IMR-90 (cell line): ENCODE results near the gene TLDC2. TPM values are rescaled to one million over a fixed set of nuclear protein-coding genes. Genes with fewer than 3 reads are reported as not detected.

Experiments
- ATAC-seq: fragments of 200-7000 bp; cut with Tn5 transposase; 2 replicates; pipeline ENCODE4 v1.9.1; 2020; ENCODE audit warnings: low read depth, mild to moderate bottlenecking, moderate library complexity
- BruUV-seq: library from RNA; stranded (reverse); fragments of 400-500 nt; replicated peaks from 2 replicates; lab custom pipeline; 2021; lab: Mats Ljungman, UMichigan
- CTCF ChIA-PET: fragments of 300-600 bp; formaldehyde crosslinking; extraction: SDS; loops from one replicate; lab custom pipeline; 2021; ENCODE audit warnings: antibody characterized with exemption; lab: Yijun Ruan, JAX
- POLR2A ChIA-PET: fragments of 300-600 bp; sonication (Branson Sonifier 250); formaldehyde crosslinking; loops from one replicate; lab custom pipeline; 2022; ENCODE audit warnings: antibody characterized with exemption; ENCODE audit not compliant: unreplicated experiment; lab: Charles Lee
- DNase-seq: peaks from one replicate; pipeline ENCODE4 v3.0.0; 2013
- H2AFZ ChIP-seq: replicated peaks from 2 replicates; pipeline ENCODE3; 2013; ENCODE audit warnings: low read length, mild to moderate bottlenecking; ENCODE audit not compliant: poor library complexity
- H2AK5ac ChIP-seq: 2 replicates; pipeline ENCODE4 v1.6.1; 2013; ENCODE audit warnings: low read depth, low read length, inconsistent platforms
- H2AK9ac ChIP-seq: replicated peaks from 2 replicates; pipeline ENCODE3; 2013; ENCODE audit warnings: mild to moderate bottlenecking, low read depth, low read length, moderate library complexity; ENCODE audit not compliant: poor library complexity
- H2BK120ac ChIP-seq: 2 replicates; pipeline ENCODE4 v1.6.1; 2013; ENCODE audit warnings: low read depth, low read length, inconsistent platforms
- H2BK15ac ChIP-seq: 3 replicates; pipeline ENCODE4 v1.6.1; 2013; ENCODE audit warnings: low read depth, low read length, inconsistent platforms
- H2BK20ac ChIP-seq: 2 replicates; pipeline ENCODE4 v1.6.1; 2013; ENCODE audit warnings: low read depth, mild to moderate bottlenecking, inconsistent platforms, low read length, moderate library complexity
- H2BK5ac ChIP-seq: 2 replicates; pipeline ENCODE4 v1.6.1; 2013; ENCODE audit warnings: mild to moderate bottlenecking, low read depth, low read length, inconsistent platforms; ENCODE audit not compliant: poor library complexity, severe bottlenecking
- H3K14ac ChIP-seq: replicated peaks from 2 replicates; pipeline ENCODE4 v1.6.1; 2013; ENCODE audit warnings: low read depth, low read length, inconsistent platforms
- H3K18ac ChIP-seq: 2 replicates; pipeline ENCODE4 v1.6.1; 2013; ENCODE audit warnings: low read depth, low read length, control low read depth
- H3K23ac ChIP-seq: 2 replicates; pipeline ENCODE4 v1.6.1; 2013; ENCODE audit warnings: low read depth, low read length, inconsistent platforms
- H3K27ac ChIP-seq: 2 replicates; pipeline ENCODE4 v1.5.1; 2013; ENCODE audit warnings: mild to moderate bottlenecking, control low read depth, low read length; ENCODE audit not compliant: insufficient read depth
- H3K27me3 ChIP-seq: 2 replicates; pipeline ENCODE4 v1.6.1; 2013; ENCODE audit warnings: low read length; ENCODE audit not compliant: control insufficient read depth, insufficient read depth
- H3K36me3 ChIP-seq: 2 replicates; pipeline ENCODE4 v1.6.1; 2013; ENCODE audit warnings: low read length, mixed read lengths; ENCODE audit not compliant: control insufficient read depth, insufficient read depth
- H3K4ac ChIP-seq: 2 replicates; pipeline ENCODE4 v1.6.1; 2013; ENCODE audit warnings: low read depth, low read length, inconsistent platforms
- H3K4me1 ChIP-seq: 2 replicates; pipeline ENCODE4 v1.6.1; 2013; ENCODE audit warnings: low read length, mixed read lengths; ENCODE audit not compliant: control insufficient read depth, insufficient read depth
- H3K4me2 ChIP-seq: 2 replicates; pipeline ENCODE4 v1.6.1; 2013; ENCODE audit warnings: low read depth, mild to moderate bottlenecking, control low read depth, low read length, moderate library complexity
- H3K4me3 ChIP-seq: 2 replicates; pipeline ENCODE4 v1.5.1; 2013; ENCODE audit warnings: low read depth, mild to moderate bottlenecking, control low read depth, low read length, moderate library complexity; ENCODE audit not compliant: insufficient read depth
- H3K56ac ChIP-seq: 2 replicates; pipeline ENCODE4 v1.6.1; 2013; ENCODE audit warnings: low read length, inconsistent platforms; ENCODE audit not compliant: insufficient read depth; ENCODE audit errors: extremely low read depth
- H3K79me1 ChIP-seq, 2 experiments: 2 replicates each; pipeline ENCODE4 v1.6.1; 2013; ENCODE audit warnings: low read length in 2 of 2, inconsistent platforms in 1 of 2, low read depth in 1 of 2
- H3K9ac ChIP-seq: 2 replicates; pipeline ENCODE4 v1.6.1; 2013; ENCODE audit warnings: low read depth, low read length, control low read depth
- H3K9me1 ChIP-seq: 2 replicates; pipeline ENCODE4 v1.6.1; 2013; ENCODE audit warnings: low read length, inconsistent platforms; ENCODE audit not compliant: insufficient read depth
- H3K9me3 ChIP-seq: 2 replicates; pipeline ENCODE4 v1.6.1; 2013; ENCODE audit warnings: low read length; ENCODE audit not compliant: control insufficient read depth, insufficient read depth
- H4K20me1 ChIP-seq: 2 replicates; pipeline ENCODE4 v1.6.1; 2013; ENCODE audit warnings: low read length, inconsistent platforms; ENCODE audit not compliant: insufficient read depth
- H4K5ac ChIP-seq: 2 replicates; pipeline ENCODE4 v1.6.1; 2013; ENCODE audit warnings: mild to moderate bottlenecking, low read depth, low read length, control low read depth
- H4K8ac ChIP-seq, 2 experiments: 2 replicates each; pipeline ENCODE4 v1.6.1; 2013; ENCODE audit warnings: low read depth in 2 of 2, low read length in 2 of 2, control low read depth in 1 of 2, inconsistent platforms in 1 of 2
- H4K91ac ChIP-seq: 2 replicates; pipeline ENCODE4 v1.6.1; 2013; ENCODE audit warnings: low read depth, low read length, inconsistent platforms; ENCODE audit not compliant: insufficient read depth
- BHLHE40 ChIP-seq: fragments of 150-350 bp; IDR thresholded peaks from 2 replicates; pipeline ENCODE4 v1.6.1; 2016; ENCODE audit warnings: mild to moderate bottlenecking, low read depth, low read length
- CEBPB ChIP-seq: IDR thresholded peaks from 2 replicates; pipeline ENCODE4 v1.6.1; 2012; ENCODE audit warnings: low read depth, low read length, improper control_type of control experiment
- CHD1 ChIP-seq: IDR thresholded peaks from 2 replicates; pipeline ENCODE4 v1.6.1; 2012; ENCODE audit warnings: low read depth, low read length, improper control_type of control experiment
- FOS ChIP-seq: fragments of 150-350 bp; IDR thresholded peaks from 2 replicates; pipeline ENCODE4 v1.6.1; 2016; ENCODE audit warnings: low read depth, low read length
- MAFK ChIP-seq: IDR thresholded peaks from 2 replicates; pipeline ENCODE4 v1.6.1; 2012; ENCODE audit warnings: low read depth, low read length, improper control_type of control experiment
- MAZ ChIP-seq: IDR thresholded peaks from 2 replicates; pipeline ENCODE4 v1.6.1; 2012; ENCODE audit warnings: low read depth, mild to moderate bottlenecking, low read length, improper control_type of control experiment, moderate library complexity, borderline replicate concordance
- MXI1 ChIP-seq: IDR thresholded peaks from 2 replicates; pipeline ENCODE4 v1.6.1; 2012; ENCODE audit warnings: low read depth, mild to moderate bottlenecking, low read length, moderate library complexity, borderline replicate concordance
- POLR2A ChIP-seq: IDR thresholded peaks from 2 replicates; pipeline ENCODE4 v1.6.1; 2012; ENCODE audit warnings: mild to moderate bottlenecking, low read depth, low read length
- RAD21 ChIP-seq: IDR thresholded peaks from 2 replicates; pipeline ENCODE4 v1.6.1; 2012; ENCODE audit warnings: low read length, improper control_type of control experiment
- RCOR1 ChIP-seq: IDR thresholded peaks from 2 replicates; pipeline ENCODE4 v1.6.1; 2012; ENCODE audit warnings: mild to moderate bottlenecking, low read length, improper control_type of control experiment; ENCODE audit not compliant: insufficient replicate concordance
- RFX5 ChIP-seq: IDR thresholded peaks from 2 replicates; pipeline ENCODE4 v1.8.0; 2012; ENCODE audit warnings: low read depth, mild to moderate bottlenecking, low read length, moderate library complexity
- SMC3 ChIP-seq: fragments of 150-350 bp; IDR thresholded peaks from 2 replicates; pipeline ENCODE4 v1.6.1; 2016; ENCODE audit warnings: low read depth, mild to moderate bottlenecking, antibody characterized with exemption, low read length, moderate library complexity
- WGBS, 2 experiments: methylation state at CpG; one replicate each; pipeline versions ENCODE4 v1.1.5 to v1.1.7; 2013; ENCODE audit warnings: missing lambda C conversion rate in 2 of 2; ENCODE audit not compliant: insufficient read length in 1 of 2; ENCODE audit errors: extremely low coverage in 2 of 2; 5-methylcytosine and 5-hydroxymethylcytosine counted together
- dilution Hi-C: fragments of 300-500 bp; cut with HindIII; formaldehyde crosslinking; loops from one replicate; pipeline ENCODE4 v1.14.3; 2018; ENCODE audit warnings: low sequenced_read_pairs; ENCODE audit not compliant: unreplicated experiment
- in situ Hi-C: fragments of 300-500 bp; cut with MboI; formaldehyde crosslinking; loops from 3 replicates; pipeline ENCODE4 v1.14.3; 2019; ENCODE audit warnings: low sequenced_read_pairs, inconsistent platforms, mixed read lengths
- intact Hi-C: fragments of 100-400 bp; cut with micrococcal nuclease; formaldehyde crosslinking; loops from 2 replicates; pipeline ENCODE4 v1.10.0; 2022
- polyA plus RNA-seq, 3 experiments: library from polyadenylated mRNA; depleted of rRNA; stranded (reverse); fragments of >200 nt; gene quantifications; 2 replicates each; pipeline ENCODE4 v1.2.3, GENCODE V29; 2012; ENCODE audit warnings: low replicate concordance in 1 of 3
- total RNA-seq: library from RNA; depleted of rRNA; stranded (reverse); fragments of >200 nt; gene quantifications from 2 replicates; pipeline ENCODE4 v1.2.3, GENCODE V29; 2012
- TF ChIP-seq, protein P1 (sequence below): fragments of 150-350 bp; IDR thresholded peaks from 2 replicates; pipeline ENCODE4 v1.6.1; 2016; ENCODE audit warnings: low read depth, mild to moderate bottlenecking, low read length, moderate library complexity, borderline replicate concordance
- TF ChIP-seq, protein P2 (sequence below): conservative IDR thresholded peaks from 2 replicates; pipeline ENCODE4 v1.5.1; 2012; ENCODE audit warnings: mild to moderate bottlenecking, low read depth, low read length, improper control_type of control experiment
- TF ChIP-seq, protein P3 (sequence below): fragments of 150-350 bp; IDR thresholded peaks from 2 replicates; pipeline ENCODE4 v1.6.1; 2017; ENCODE audit warnings: mild to moderate bottlenecking, antibody characterized with exemption, low read length, low read depth

TLDC2 gene
- total and polyA plus RNA-seq, 2 of the 4 experiments (the other 2 are of a cell fraction): 0.18 to 0.19 TPM

DNA sequence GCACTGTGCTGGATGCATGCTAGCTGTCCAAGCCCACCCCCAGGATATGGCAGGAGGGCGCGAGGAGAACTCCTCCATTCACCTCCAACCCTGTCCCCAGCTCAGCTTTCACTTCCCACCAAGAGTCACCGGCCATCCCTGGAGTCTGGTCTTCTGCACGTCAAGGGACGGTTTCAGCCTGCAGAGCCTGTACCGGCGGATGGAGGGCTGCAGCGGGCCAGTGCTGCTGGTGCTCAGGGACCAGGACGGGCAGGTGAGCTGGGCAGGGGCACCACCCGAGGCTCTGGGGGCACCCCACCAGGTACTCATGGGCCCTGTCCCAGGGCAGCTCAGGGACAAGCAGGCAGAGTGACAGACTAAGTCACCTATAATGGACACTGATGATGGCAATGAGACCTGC lies 3.0 kb downstream of the TLDC2 start:
- WGBS, 2 experiments: no CpG with 5 or more reads among the region's 10 CpGs
- no peak overlapping the region for H4K8ac ChIP-seq
- BruUV-seq: no TSS peak
- no peaks in the 10 kb centered on the region for H3K4me1 ChIP-seq
- H2AK5ac ChIP-seq: no peak overlapping the region
- H3K79me1 ChIP-seq: no peaks in the 10 kb centered on the region
- ChIA-PET CTCF (no interaction called here), POLR2A (no interaction called here)
- no peak overlapping the region for H3K4ac ChIP-seq
- TF ChIP-seq MAFK (no peak), FOS (no peak), MXI1 (no peak), RAD21 (no peak), CEBPB (no peak), CHD1 (no peak), MAZ (no peak), BHLHE40 (no peak), RCOR1 (no peak), POLR2A (no peak), RFX5 (no peak), SMC3 (no peak)
- TF ChIP-seq, protein P1, sequence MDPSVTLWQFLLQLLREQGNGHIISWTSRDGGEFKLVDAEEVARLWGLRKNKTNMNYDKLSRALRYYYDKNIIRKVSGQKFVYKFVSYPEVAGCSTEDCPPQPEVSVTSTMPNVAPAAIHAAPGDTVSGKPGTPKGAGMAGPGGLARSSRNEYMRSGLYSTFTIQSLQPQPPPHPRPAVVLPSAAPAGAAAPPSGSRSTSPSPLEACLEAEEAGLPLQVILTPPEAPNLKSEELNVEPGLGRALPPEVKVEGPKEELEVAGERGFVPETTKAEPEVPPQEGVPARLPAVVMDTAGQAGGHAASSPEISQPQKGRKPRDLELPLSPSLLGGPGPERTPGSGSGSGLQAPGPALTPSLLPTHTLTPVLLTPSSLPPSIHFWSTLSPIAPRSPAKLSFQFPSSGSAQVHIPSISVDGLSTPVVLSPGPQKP: no peak
- TF ChIP-seq, protein P2, sequence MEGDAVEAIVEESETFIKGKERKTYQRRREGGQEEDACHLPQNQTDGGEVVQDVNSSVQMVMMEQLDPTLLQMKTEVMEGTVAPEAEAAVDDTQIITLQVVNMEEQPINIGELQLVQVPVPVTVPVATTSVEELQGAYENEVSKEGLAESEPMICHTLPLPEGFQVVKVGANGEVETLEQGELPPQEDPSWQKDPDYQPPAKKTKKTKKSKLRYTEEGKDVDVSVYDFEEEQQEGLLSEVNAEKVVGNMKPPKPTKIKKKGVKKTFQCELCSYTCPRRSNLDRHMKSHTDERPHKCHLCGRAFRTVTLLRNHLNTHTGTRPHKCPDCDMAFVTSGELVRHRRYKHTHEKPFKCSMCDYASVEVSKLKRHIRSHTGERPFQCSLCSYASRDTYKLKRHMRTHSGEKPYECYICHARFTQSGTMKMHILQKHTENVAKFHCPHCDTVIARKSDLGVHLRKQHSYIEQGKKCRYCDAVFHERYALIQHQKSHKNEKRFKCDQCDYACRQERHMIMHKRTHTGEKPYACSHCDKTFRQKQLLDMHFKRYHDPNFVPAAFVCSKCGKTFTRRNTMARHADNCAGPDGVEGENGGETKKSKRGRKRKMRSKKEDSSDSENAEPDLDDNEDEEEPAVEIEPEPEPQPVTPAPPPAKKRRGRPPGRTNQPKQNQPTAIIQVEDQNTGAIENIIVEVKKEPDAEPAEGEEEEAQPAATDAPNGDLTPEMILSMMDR: no peak
- TF ChIP-seq, protein P3, sequence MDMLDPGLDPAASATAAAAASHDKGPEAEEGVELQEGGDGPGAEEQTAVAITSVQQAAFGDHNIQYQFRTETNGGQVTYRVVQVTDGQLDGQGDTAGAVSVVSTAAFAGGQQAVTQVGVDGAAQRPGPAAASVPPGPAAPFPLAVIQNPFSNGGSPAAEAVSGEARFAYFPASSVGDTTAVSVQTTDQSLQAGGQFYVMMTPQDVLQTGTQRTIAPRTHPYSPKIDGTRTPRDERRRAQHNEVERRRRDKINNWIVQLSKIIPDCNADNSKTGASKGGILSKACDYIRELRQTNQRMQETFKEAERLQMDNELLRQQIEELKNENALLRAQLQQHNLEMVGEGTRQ: no peak
- H2BK15ac ChIP-seq: no peak overlapping the region
- no peak overlapping the region for H3K4me2 ChIP-seq
- H2BK20ac ChIP-seq: no peak overlapping the region
- no peaks in the 10 kb centered on the region for H3K9me3 ChIP-seq
- dilution Hi-C loops: no loop called here
- no peaks in the 10 kb centered on the region for H4K20me1 ChIP-seq
- H2BK5ac ChIP-seq: no peak overlapping the region
- peaks cover 12% of the 10 kb centered on the region for H3K27me3 ChIP-seq
- H3K36me3 ChIP-seq: no peaks in the 10 kb centered on the region
- H4K5ac ChIP-seq: no peak overlapping the region
- no peak overlapping the region for H4K91ac ChIP-seq
- H2AFZ ChIP-seq: peak overlapping the region; percentile 10
- no peak overlapping the region for H3K18ac ChIP-seq
- no peak overlapping the region for H3K4me3 ChIP-seq
- no peak overlapping the region for H2AK9ac ChIP-seq
- H3K27ac ChIP-seq: no peak overlapping the region
- no peak overlapping the region for H3K14ac ChIP-seq
- no peak overlapping the region for H2BK120ac ChIP-seq
- H3K23ac ChIP-seq: no peak overlapping the region
- H3K9me1 ChIP-seq: no peaks in the 10 kb centered on the region
- in situ Hi-C loops: no loop called here
- ATAC-seq (no peak), DNase-seq (no peak)
- intact Hi-C loops: no loop called here
- H3K56ac ChIP-seq: no peak overlapping the region
- no peak overlapping the region for H3K9ac ChIP-seq
